Small intestine (tissue), 7 donors: ENCODE measurements around the gene LTC4S. TPM values are rescaled to one million over a fixed set of nuclear protein-coding genes. Genes with fewer than 3 reads are reported as not detected.

ENCODE experiments used
- DNase-seq, 2 donors: peaks; one replicate each; pipeline versions ENCODE4 v3.0.0 to v3.0.0-alpha.2; 2013
- FAIRE-seq: peaks from 2 replicates; lab custom pipeline; 2012; peaks lifted over from hg19 to GRCh38; lab: Jason Lieb, UNC
- H3K27ac ChIP-seq, 3 donors: one replicate each; pipeline ENCODE4 v1.5.1; 2013; ENCODE audit warnings: low read length in 2 of 3, mild to moderate bottlenecking in 2 of 3, control low read depth in 1 of 3, inconsistent platforms in 1 of 3, low read depth in 1 of 3, moderate library complexity in 1 of 3
- H3K27me3 ChIP-seq, 3 donors: one replicate each; pipeline ENCODE4 v1.6.1; 2013; ENCODE audit warnings: low read length in 3 of 3, inconsistent platforms in 1 of 3; ENCODE audit not compliant: control insufficient read depth in 3 of 3, insufficient read depth in 3 of 3
- H3K36me3 ChIP-seq, 3 donors: one replicate each; pipeline ENCODE4 v1.6.1; 2013; ENCODE audit warnings: low read length in 3 of 3, inconsistent platforms in 1 of 3, low read depth in 1 of 3, mild to moderate bottlenecking in 1 of 3, moderate library complexity in 1 of 3; ENCODE audit not compliant: control insufficient read depth in 3 of 3, insufficient read depth in 2 of 3
- H3K4me1 ChIP-seq, 3 donors: one replicate each; pipeline ENCODE4 v1.6.1; 2013; ENCODE audit warnings: low read length in 2 of 3, inconsistent platforms in 1 of 3, low read depth in 1 of 3, mild to moderate bottlenecking in 1 of 3, moderate library complexity in 1 of 3; ENCODE audit not compliant: control insufficient read depth in 3 of 3, insufficient read depth in 2 of 3
- H3K4me3 ChIP-seq, 3 donors: one replicate each; pipeline ENCODE4 v1.5.1; 2013; ENCODE audit warnings: low read length in 3 of 3, control low read depth in 1 of 3, inconsistent platforms in 1 of 3, low read depth in 1 of 3, mild to moderate bottlenecking in 1 of 3, moderate library complexity in 1 of 3
- H3K9me3 ChIP-seq, 2 donors: one replicate each; pipeline ENCODE4 v1.6.1; 2013; ENCODE audit warnings: low read depth in 1 of 2, low read length in 1 of 2; ENCODE audit not compliant: control insufficient read depth in 2 of 2, insufficient read depth in 1 of 2
- WGBS, 3 donors: extraction: QIAGEN DNeasy Blood & Tissue Kit; methylation state at CpG; one replicate each; pipeline ENCODE4 v1.1.7; 2013; 5-methylcytosine and 5-hydroxymethylcytosine counted together
- polyA plus RNA-seq, 4 donors: library from polyadenylated mRNA; stranded (reverse) in 3 of 4; unstranded in 1 of 4; fragments of 200-250 nt in 3 of 4; fragments of 120-200 nt in 1 of 4; gene quantifications; one replicate each; pipeline versions ENCODE4 v1.2.1 to v1.2.3, GENCODE V29; 2013
- donor health status: healthy with polysubstance abuse.
- donor health status: control.
- donor health status: control.
- donor health status: Bipolar disorder and iron deficiency.
- donor health status: healthy.

The LTC4S gene
- polyA plus RNA-seq, 4 donors: 2.0 to 6.7 (median 5.4) TPM; not detected in 1

GRCh38 chr5:179800071-179800695 is 6.4 kb downstream of the LTC4S start:
- FAIRE-seq (no peak), DNase-seq (no peak)
- Histone ChIP-seq H3K36me3 (peaks cover 11 to 84% (median 21%) of the 10 kb centered on the region in 3 donors), H3K4me1 (peaks cover 0 to 37% (median 6%) of the 10 kb centered on the region in 3 donors), H3K9me3 (no peaks in the 10 kb centered on the region), H3K4me3 (no peak overlapping the region), H3K27ac (no peak overlapping the region), H3K27me3 (no peaks in the 10 kb centered on the region)
- WGBS, 3 donors: 89 to 94% (median 91%) methylated on average over 19 to 21 of the region's 21 CpGs

- 80 to 84% (median 81%) methylated on average over 12 of the region's 12 CpGs for WGBS, 3 donors
- Histone ChIP-seq H3K36me3 (peaks cover 11 to 86% (median 21%) of the 10 kb centered on the region in 3 donors), H3K27ac (no peak overlapping the region), H3K27me3 (no peaks in the 10 kb centered on the region), H3K4me3 (no peak overlapping the region), H3K4me1 (peaks cover 0 to 38% (median 7%) of the 10 kb centered on the region in 3 donors), H3K9me3 (no peaks in the 10 kb centered on the region)
- DNase-seq: no peak
- FAIRE-seq: no peak
These were observed 7.0 kb downstream of the LTC4S start for GRCh38 chr5:179800696-179801201.

- Histone ChIP-seq H3K36me3 (peaks cover 11 to 85% (median 21%) of the 10 kb centered on the region in 3 donors), H3K9me3 (no peaks in the 10 kb centered on the region), H3K4me1 (peaks cover 0 to 37% (median 7%) of the 10 kb centered on the region in 3 donors), H3K27ac (peak overlapping the region in 1 of 3 donors; percentile 11), H3K27me3 (no peaks in the 10 kb centered on the region), H3K4me3 (no peak overlapping the region)
- DNase-seq (peak; percentile 62 to 83), FAIRE-seq (no peak)
- WGBS, 3 donors: 65 to 67% (median 66%) methylated on average over 61 to 67 of the region's 67 CpGs
These were observed 7.8 kb downstream of the LTC4S start for GRCh38 chr5:179801304-179802206.

- FAIRE-seq: no peak
- 73 to 85% (median 84%) methylated on average over 19 of the region's 19 CpGs for WGBS, 3 donors
- H3K4me1 ChIP-seq: peaks cover 0 to 33% (median 7%) of the 10 kb centered on the region in 3 donors
- no peaks in the 10 kb centered on the region for H3K9me3 ChIP-seq
- peak overlapping the region in 1 of 3 donors; percentile 88 for H3K27ac ChIP-seq
- H3K27me3 ChIP-seq: no peaks in the 10 kb centered on the region
- no peak overlapping the region for H3K4me3 ChIP-seq
- no peak for DNase-seq
- peaks cover 11 to 77% (median 21%) of the 10 kb centered on the region in 3 donors for H3K36me3 ChIP-seq
These were observed 8.6 kb downstream of the LTC4S start for GRCh38 chr5:179802207-179802883.

- Histone ChIP-seq H3K27ac (peak overlapping the region in 2 of 3 donors; percentile 36 to 88), H3K4me1 (peaks cover 0 to 37% (median 7%) of the 10 kb centered on the region in 3 donors), H3K36me3 (peaks cover 11 to 70% (median 19%) of the 10 kb centered on the region in 3 donors), H3K27me3 (no peaks in the 10 kb centered on the region), H3K4me3 (peak overlapping the region in 1 of 3 donors; percentile 99), H3K9me3 (no peaks in the 10 kb centered on the region)
- DNase-seq (peak in 1 of 2 donors; percentile 69), FAIRE-seq (no peak)
- 24 to 65% (median 55%) methylated on average over 11 of the region's 11 CpGs for WGBS, 3 donors
These were observed 9.3 kb downstream of the LTC4S start for GRCh38 chr5:179802950-179803562.

GRCh38 chr5:179803651-179804554 is 10.1 kb downstream of the LTC4S start:
- Histone ChIP-seq H3K4me3 (peak overlapping the region in 1 of 3 donors; percentile 99), H3K9me3 (no peaks in the 10 kb centered on the region), H3K27ac (peak overlapping the region; percentile 82 to 100 (median 94)), H3K4me1 (peaks cover 0 to 39% (median 7%) of the 10 kb centered on the region in 3 donors), H3K36me3 (peaks cover 11 to 61% (median 17%) of the 10 kb centered on the region in 3 donors), H3K27me3 (no peaks in the 10 kb centered on the region)
- 34 to 54% (median 41%) methylated on average over 17 to 18 of the region's 18 CpGs for WGBS, 3 donors
- DNase-seq (peak in 1 of 2 donors; percentile 36), FAIRE-seq (no peak)

- peak overlapping the region in 2 of 3 donors; percentile 57 to 99 for H3K4me3 ChIP-seq
- WGBS, 3 donors: 45 to 69% (median 48%) methylated on average over 8 of the region's 8 CpGs
- DNase-seq: no peak
These were observed 10.8 kb downstream of the LTC4S start for GRCh38 chr5:179804555-179804947.

More at GRCh38 chr5:179804555-179804947, 10.8 kb downstream of the LTC4S start:
- no peaks in the 10 kb centered on the region for H3K9me3 ChIP-seq
- H3K27ac ChIP-seq: peak overlapping the region; percentile 82 to 100 (median 94)
- H3K36me3 ChIP-seq: peaks cover 9 to 55% (median 12%) of the 10 kb centered on the region in 3 donors
- no peaks in the 10 kb centered on the region for H3K27me3 ChIP-seq
- peaks cover 0 to 39% (median 7%) of the 10 kb centered on the region in 3 donors for H3K4me1 ChIP-seq
- no peak for FAIRE-seq
